HT-29 (cell line): ENCODE measurements around the gene ESPN. TPM values are rescaled to one million over a fixed set of nuclear protein-coding genes. Genes with fewer than 3 reads are reported as not detected.
"Not testable (repeated sequence)": the region's sequence is repeated elsewhere in the genome, so short reads cannot be mapped to it uniquely, and the experiment has no call there.

ENCODE experiments used
- DNase-seq: peaks from one replicate; pipeline ENCODE4 v3.0.0-alpha.2; 2015; ENCODE audit warnings: low spot score
- total RNA-seq: library from RNA; depleted of rRNA; stranded (reverse); fragments of >200 nt; shearing (Covaris generic); gene quantifications from 2 replicates; pipeline ENCODE4 v1.2.3, GENCODE V29; 2014

The ESPN gene
- total RNA-seq, 1 experiment from 2014 or later = 5.2 TPM

GRCh38 chr1:6447016-6447817, 22.6 kb downstream of the ESPN start:
- no peak for DNase-seq

GRCh38 chr1:6447818-6448748, 23.5 kb downstream of the ESPN start:
- DNase-seq = no peak

DNA sequence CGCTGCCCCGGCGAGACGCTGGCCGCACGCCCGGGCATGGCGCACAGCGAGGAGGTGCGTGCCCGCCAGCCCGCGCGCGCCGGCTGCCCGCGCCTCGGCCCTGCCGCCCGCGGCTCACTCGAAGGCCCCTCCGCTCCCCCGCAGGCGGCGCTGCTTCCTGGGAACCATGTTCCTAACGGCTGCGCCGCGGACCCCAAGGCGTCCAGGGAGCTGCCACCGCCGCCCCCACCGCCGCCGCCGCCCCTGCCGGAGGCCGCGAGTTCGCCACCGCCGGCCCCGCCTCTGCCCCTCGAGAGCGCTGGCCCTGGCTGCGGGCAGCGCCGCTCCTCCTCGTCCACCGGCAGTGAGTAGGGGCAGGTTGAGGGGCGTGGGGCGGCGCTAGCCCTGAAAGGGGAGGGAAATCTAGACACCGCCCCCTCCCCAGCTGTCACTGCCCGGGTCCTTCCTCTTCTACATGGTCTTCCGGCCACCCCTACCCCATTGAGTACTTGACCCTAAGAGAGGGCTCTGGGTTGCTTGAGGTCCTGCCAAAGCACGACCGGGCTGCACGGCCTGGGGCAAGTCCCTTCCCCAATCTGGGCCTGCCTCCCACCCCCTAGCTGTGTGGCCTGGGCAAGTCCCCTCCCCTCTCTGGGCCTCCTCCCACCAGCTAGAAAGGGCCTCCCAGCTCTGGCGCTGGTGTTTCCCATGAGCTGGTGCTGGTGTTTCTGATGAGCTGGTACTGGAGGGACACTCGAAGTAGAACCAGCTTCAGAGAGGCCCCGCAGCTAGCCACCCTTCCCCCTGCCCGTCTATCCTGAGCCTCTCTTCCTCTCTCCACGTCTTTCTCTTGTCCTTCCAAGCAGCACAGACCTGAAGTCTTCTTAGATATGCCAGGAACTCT, 24.4 kb downstream of the ESPN start:
- DNase-seq = no peak

- no peak for DNase-seq
Measured at GRCh38 chr1:6450005-6450450, 25.5 kb downstream of the ESPN start.

DNA sequence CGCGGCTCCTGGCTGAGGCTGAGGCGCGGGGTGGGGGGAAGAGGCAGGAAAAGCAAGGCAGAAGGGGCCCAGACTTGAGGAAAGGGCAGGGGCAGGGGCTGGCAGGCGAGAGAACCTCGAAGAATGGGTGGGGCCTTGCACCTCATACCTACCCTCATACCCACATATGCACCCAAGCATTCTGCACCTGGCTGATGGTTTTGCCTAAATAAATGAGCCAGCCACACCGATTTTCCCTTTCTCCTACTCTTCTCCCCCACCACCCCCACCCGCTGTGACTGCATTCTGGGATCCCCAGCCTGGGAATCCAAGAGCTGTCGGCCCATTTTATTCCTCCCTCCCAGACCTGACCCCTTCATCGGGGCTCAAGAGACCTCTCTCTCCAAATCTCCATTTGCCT, 25.9 kb downstream of the ESPN start:
- DNase-seq = not testable (repeated sequence)

DNA sequence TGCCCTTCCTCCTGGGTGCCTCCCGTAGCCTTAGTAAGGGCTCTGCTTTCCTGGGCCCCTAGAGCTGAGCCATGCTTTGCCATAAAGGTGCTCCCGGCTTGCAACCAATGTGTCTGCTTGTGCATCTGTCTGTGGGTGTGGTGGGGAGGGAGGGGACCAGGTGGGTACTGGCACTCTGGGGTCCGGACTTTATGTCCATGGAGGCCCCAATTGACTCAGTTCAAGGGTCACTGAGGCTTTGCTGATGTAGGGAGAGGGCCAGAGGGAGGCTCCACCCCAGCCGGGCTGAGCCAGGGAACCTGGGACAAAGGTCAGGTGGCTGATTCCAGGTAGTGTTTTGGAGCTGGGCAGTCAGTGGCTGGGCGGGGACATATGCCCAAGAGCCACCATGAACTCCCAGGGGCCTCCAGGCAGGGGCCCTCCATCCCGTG, 26.4 kb downstream of the ESPN start:
- peak; percentile 57 for DNase-seq

DNA sequence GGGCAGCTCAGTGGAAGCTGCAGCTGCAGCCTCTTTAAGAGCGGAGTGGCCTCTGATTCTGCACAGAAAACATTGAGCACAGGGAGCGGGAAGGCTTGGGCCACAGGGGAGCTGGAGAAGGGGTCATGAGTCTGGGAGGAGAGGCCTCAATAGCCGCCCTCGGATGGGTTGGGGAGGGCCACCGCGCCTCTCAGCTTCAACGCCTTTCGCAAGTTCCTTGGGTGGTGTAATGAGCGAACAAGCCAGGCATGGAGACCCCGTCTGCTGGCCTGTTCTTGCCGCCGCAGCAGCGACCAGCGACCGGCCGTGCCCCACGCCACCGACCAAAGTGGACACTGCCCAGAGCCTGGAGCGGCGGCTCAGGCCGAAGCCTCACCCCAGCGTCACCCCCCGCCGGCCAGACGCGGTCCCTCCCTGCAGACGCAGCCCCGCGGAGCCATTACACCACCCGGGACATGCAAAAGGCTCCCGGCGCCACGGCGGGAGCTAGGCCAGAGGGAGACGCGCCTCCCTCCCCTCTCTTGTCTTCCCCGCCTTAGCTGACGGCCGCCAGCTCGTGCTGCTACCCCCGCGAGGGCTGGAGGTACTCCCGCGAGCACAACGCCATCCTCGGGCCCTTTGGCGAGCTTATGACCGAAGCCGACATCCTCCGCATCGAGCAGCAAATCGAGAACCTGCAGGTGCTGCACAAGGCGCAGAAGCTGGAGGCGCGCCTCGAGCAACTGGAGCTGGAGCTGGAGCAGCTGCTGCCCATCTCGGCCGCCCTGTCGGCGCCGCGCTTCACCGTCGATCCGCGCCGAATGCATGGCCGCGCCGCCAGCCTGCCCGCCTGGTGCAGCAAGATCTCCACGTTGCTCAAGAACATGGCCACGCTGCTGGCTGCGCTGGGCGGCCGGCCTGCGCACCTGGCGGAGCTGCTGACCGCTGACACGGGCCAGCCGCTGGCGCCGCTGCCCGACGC, 29.6 kb downstream of the ESPN start:
- not testable (repeated sequence) for DNase-seq

DNA sequence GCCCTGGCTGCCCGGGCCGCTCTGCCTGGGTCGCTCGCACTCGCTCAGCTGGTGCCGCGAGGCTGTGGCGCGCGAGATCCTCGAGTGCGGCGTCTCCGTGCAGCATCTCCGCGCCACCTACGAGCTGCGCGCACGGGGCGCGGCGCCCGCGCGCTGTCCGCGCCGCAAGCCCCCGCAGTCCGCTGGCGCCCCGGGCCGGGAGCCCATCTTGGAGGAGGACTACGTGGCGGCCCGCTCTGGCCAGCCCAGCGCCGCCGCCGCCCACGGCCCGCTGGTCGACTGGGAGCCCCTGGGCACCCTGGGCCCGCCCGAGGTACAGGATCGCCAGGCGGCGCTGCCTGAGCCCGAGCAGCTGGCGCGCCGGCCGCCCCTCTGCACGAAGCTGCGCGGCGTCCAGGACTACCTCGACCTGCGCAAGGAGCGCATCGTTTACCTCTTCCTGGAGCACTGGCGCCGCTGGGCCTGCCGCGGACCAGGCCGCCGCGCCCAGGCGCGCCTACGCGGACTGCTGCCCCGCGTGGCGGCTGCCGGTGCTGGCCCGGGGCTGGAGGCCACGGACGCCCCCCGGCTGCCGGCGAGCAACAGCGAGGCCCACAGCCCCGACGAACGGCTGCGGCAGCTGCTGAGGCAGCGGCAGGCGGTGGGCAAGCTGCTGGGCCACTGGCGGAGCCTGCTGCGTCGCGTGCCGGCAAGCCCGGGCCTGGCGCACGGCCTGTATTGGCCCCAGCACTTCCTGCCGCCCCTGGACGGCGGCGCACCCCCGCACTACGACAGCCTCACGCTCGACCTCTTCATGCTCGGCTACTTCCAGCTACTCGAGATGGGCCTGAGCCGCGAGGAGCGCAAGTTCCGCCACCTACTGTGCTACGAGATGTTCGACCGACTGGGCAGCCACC, 30.5 kb downstream of the ESPN start:
- DNase-seq = no peak

GRCh38 chr1:6455752-6456520, 31.4 kb downstream of the ESPN start:
- DNase-seq = not testable (repeated sequence)

- no peak for DNase-seq
Measured at GRCh38 chr1:6456800-6457466, 32.4 kb downstream of the ESPN start.

GRCh38 chr1:6459850-6460265, 35.3 kb downstream of the ESPN start:
- no peak for DNase-seq

DNA sequence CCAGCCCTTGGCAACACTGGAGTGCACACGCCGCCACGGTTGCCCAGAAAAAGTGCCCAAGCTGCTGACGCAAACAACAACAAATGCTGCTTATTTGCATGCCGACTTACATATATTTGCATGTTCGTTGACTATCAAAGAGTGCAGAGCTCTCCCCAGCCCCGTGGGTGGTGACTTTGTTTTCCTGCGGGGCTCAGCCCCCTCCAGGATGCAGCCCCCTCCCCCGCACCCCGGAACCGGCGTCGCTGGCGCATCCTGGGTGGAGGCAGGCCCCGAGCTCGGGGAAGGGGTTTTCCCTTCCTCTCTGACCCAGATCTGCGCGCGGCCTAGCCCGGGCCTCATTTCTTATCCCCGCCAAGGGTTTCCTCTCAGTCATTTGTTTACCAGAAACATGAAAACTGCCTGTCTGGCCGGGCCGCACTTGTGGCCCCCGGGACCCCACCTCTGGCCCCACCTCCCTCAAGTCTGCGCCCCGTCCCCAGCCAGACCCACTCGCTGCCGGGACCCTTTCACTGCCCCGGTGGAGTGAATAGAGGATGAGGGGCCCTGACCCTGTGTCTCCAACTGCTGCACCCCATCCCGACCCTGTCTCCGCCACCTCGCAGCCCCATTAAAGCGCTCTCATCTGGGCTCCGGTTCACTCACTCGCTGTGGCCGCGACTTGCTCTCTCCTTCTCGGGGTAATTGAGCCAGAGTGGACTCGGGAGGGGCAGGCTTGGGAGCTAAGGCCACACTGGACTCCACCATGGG, 35.9 kb downstream of the ESPN start:
- no peak for DNase-seq

DNA sequence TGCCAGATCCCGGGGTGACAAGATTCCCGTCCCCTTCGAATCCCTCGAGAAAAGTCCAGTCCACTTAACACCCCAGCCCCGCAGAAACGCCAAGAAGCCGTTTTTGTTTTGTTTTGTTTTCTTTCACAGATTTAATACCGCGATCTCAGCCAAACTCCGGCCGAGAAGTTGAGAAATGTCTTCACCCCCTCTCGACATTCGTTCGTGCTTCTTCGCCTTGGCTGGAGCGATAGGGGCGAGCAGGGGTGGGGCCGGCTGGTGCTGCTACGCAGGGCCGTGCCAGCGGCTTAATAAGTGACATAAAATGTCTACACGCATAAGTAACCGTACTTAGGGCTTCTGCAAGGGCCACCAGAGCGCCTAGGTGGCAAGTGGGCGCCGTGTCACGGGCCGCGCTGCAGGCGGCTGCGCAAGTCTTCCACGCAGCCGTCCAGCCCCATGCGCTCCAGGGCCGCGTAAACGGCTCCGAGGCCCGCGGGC, 36.5 kb downstream of the ESPN start:
- DNase-seq = no peak

DNA sequence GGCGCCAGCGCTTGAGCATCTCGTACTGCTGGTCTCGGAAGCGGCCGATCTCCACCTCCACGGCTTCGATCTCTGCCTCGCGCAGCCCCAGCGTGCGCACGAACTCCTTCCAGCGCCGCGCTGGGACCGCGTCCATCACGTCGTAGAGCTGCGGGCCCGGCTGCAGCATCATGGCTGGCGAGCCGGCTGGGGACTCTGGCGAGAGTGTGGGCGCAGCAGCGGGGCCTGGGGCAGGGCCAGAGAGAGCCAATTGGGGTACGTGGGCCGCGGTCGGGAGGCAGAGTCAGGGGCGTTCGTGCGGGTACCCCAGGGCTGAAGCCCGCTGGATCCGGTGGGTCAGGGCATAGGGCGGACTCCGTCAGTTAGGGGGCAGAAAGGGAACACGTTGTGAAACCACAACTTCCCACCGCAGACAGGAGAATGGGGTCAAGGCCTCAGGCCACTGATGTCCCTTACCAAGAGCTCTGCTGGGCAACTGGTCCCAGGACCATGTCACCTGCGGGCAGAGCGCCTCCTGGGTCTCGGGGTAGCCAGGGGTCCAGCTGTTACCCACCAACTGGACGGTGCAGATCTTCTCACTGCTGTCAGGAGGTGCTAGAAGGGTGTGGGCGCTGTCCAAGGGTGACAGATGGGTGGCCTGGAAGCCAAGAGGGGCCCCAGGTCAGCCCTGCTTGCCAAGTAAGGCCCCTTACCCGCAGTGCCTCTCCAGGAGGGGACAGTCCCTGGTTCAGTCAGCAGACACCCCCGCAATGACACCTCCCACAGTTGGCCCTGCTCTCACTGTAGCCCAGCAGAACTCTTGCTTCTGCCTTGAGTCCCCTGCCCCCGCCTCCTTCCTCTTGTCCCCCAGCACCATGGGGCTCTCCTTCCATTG, 37.2 kb downstream of the ESPN start:
- DNase-seq = no peak

GRCh38 chr1:6462412-6463119, 38.0 kb downstream of the ESPN start:
- no peak for DNase-seq

- no peak for DNase-seq
Measured at GRCh38 chr1:6463120-6463412, 38.5 kb downstream of the ESPN start.
